M059J (cell line): ENCODE measurements around the gene RGL3. TPM values are rescaled to one million over a fixed set of nuclear protein-coding genes. Genes with fewer than 3 reads are reported as not detected.
"Not testable (repeated sequence)": the region's sequence is repeated elsewhere in the genome, so short reads cannot be mapped to it uniquely, and the experiment has no call there.

ENCODE experiments used
- DNase-seq: peaks from one replicate; pipeline ENCODE4 v3.0.0-alpha.2; 2012; ENCODE audit warnings: low read depth
- total RNA-seq: library from RNA; depleted of rRNA; stranded (reverse); fragments of >200 nt; shearing (Covaris generic); gene quantifications from 2 replicates; pipeline ENCODE4 v1.2.3, GENCODE V29; 2014; rRNA removed

RGL3 gene, protein sequence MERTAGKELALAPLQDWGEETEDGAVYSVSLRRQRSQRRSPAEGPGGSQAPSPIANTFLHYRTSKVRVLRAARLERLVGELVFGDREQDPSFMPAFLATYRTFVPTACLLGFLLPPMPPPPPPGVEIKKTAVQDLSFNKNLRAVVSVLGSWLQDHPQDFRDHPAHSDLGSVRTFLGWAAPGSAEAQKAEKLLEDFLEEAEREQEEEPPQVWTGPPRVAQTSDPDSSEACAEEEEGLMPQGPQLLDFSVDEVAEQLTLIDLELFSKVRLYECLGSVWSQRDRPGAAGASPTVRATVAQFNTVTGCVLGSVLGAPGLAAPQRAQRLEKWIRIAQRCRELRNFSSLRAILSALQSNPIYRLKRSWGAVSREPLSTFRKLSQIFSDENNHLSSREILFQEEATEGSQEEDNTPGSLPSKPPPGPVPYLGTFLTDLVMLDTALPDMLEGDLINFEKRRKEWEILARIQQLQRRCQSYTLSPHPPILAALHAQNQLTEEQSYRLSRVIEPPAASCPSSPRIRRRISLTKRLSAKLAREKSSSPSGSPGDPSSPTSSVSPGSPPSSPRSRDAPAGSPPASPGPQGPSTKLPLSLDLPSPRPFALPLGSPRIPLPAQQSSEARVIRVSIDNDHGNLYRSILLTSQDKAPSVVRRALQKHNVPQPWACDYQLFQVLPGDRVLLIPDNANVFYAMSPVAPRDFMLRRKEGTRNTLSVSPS
- total RNA-seq: 2.5 and 3.7 TPM in 2 replicates

DNA sequence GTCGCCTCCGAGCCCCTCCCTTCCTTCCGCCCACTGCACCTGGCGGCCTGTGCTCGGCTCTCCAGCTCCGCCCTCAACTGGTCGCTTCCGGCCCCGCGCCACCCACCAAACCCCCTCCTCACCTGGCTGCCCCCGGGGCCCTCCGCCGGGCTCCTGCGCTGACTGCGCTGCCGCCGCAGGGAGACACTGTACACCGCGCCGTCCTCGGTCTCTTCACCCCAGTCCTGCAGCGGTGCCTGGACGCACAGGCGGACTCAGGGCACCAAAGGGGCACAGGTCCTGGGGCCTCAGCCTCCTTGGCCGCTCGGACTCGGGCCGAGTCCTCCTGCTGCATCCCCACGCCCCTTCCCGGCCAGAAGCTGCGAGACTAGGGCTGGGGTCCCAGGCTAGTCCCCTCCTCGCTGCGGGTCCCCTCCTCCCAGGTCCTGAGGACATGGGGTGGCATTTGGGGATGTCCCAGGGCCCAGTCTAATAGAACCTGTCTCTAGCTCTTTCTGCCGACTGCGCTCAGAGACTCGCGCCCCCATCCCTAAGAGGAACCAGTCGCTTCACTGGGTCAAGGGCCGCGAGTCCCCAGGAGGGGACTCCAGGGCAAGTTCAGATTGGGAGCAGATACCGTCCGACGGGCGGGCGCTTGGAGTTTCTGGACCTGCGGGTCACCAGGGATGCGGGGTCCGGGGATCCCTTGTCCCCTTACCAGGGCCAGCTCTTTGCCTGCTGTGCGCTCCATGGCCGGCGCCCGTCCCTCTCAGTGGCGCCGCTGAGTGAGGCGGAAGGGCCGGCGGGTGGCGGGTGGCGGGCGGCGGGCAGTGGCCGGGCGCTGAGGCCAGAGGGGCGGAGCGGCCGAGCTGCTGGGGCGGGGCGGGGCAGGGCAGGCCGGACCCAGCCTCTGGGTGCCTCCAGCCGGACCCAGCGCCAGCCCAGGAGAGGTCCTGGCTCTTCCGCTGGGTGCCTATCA is at the start of gene RGL3:
Gene RGL3 (minus strand): TSS at position 766 of the 958 bp plus-strand sequence. CDS start 36 bp downstream, at position 730.
- DNase-seq: peak; percentile 49

GRCh38 chr19:11468266-11468845 is 49.2 kb upstream of the RGL3 start:
- DNase-seq: not testable (repeated sequence)

GRCh38 chr19:11465600-11465999 is 46.5 kb upstream of the RGL3 start:
- no peak for DNase-seq

DNA sequence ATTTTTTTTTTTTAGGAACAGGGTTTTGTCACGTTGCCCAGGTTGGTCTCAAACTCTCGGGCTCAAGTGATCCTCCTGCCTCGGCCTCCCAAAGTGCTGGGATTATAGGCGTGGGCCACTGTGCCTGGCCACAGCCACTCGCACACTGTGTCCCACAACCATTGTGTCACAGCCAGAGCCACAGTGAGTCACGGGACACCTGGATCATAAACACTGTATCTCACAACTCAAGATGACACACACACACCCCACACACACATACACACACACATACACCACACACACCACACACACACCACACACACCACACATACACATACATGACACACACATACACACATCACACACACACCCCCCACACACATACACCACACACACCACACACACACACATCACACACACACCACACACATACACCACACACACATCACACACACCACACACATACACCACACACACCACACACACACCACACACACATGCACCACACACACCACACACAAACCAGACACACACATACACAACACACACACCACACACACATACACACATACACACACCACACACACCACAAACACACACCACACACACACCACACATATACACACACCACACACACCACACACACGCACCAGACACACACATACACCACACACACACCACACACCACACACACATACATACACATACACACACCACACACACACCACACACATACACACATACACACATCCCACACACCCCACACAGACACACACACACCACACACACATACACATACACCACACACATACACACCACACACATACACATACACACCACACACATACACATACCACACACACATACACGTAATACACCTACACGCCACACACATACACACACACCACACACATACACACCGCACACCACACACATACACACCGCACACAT is 45.5 kb upstream of the RGL3 start:
- DNase-seq: no peak

DNA sequence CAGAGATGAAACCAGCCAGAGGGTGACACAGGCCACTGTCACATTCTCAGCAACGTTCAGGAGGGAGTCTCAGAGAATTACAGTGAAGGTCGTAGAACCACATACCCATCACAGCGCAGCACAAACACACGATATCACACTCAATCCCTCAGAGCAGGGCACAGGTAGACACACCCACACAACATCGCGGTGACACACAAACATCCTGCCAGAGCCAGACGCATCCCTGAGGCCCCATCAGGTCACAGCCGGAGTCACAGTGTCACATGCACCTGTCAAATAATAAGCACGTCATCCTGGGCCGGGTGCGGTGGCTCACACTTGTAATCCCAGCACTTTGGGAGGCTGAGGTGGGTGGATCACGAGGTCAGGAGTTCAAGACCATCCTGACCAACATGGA is 44.3 kb upstream of the RGL3 start:
- no peak for DNase-seq

DNA sequence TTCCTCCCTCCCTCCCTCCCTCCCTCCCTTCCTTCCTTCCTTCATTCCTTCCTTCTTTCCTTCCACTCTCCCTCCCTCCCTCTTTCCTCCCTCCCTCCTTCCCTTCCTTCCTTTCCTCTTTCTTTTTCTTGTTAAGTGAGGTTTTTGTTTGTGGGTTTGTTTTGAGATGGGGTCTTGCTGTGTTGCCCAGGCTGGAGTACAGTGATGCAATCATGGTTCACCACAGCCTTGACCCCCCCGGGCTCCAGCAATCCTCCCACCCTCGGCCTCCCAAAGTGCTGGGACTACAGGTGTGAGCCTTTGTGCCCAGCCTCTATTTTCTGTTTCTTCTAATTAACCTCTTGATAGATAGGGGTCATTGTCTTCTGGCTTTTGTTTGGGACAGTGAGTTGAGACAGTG is 42.3 kb upstream of the RGL3 start:
- no peak for DNase-seq

DNA sequence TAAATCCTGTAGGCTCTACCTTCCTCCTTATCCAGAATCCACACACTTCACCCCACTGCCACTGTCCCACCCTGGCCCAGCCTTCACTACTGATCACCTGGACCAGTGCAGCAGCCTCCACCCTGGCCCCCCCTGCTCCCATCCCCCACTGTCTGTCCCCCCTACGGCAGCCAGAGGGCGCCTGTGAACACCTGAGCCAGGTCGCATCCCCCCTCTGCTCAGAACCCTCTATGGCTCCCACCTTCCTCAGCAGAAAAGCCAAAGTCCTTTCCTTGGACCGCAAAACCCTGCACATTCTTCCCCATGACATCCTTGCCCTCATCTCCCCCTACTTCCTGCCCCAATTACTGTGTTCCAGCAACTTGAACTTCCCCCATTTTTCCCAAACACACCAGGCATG is 41.1 kb upstream of the RGL3 start:
- DNase-seq: no peak

- DNase-seq: not testable (repeated sequence)
Measured at GRCh38 chr19:11458912-11459311, 39.8 kb upstream of the RGL3 start.

GRCh38 chr19:11458236-11458900 is 39.3 kb upstream of the RGL3 start:
- no peak for DNase-seq

DNA sequence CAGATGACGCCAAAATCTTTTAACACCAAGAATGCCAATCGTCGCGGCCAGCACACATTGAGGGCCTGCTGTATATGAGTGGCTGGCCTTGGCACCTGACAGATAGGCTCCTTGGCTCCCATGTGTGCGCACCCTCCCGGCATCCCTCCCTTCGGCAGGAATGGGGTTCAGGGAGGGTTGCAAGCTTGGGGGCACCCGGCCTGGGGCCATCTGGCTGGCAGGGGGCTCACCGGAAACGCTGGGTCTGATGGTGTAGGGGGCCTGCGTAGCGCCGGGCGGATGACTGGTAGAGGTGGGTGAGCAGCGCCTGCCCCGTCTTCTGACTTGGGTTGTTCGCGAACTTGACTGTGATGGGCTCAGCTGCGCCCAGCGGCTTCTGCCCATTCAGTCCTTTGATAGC is 38.7 kb upstream of the RGL3 start:
- DNase-seq: no peak

DNA sequence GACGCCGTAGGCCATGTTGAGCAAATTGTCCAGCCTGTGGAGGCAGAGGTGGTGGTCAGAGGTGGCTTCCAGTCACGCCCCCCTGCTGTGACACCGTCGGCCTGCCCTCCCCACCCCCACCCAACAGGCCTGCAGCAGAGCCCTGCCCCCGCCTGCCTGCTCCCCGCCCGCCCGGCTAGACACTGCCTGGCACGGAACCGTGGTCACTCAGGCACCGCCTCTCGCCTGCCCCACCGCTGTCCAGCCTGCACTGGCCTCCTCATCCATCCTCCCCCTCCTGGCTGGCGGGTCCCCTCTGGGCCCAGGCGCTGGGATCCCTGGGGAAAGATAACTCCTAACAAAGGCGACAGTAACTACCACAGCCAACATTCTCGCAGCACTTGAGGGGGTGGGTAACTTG is 38.0 kb upstream of the RGL3 start:
- DNase-seq: no peak

DNA sequence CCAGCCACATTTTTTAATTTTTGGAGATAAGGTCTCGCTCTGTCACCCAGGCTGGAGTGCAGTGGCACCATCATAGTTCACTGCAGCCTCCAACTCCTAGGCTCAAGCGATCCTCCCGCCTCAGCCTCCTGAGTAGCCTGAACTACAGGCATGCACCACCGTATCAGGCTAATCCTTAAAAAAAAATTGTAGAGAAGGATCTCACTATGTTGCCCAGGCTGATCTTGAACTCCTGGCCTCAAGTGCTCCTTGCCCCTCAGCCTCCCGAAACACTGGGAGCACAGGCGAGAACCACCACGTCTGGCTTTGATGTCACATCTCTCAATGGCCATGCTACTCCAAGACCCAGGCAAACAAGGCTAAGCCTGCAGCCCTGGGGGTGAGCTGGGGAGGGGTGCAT is 37.5 kb upstream of the RGL3 start:
- no peak for DNase-seq

GRCh38 chr19:11455233-11455554 is 36.1 kb upstream of the RGL3 start:
- not testable (repeated sequence) for DNase-seq

DNA sequence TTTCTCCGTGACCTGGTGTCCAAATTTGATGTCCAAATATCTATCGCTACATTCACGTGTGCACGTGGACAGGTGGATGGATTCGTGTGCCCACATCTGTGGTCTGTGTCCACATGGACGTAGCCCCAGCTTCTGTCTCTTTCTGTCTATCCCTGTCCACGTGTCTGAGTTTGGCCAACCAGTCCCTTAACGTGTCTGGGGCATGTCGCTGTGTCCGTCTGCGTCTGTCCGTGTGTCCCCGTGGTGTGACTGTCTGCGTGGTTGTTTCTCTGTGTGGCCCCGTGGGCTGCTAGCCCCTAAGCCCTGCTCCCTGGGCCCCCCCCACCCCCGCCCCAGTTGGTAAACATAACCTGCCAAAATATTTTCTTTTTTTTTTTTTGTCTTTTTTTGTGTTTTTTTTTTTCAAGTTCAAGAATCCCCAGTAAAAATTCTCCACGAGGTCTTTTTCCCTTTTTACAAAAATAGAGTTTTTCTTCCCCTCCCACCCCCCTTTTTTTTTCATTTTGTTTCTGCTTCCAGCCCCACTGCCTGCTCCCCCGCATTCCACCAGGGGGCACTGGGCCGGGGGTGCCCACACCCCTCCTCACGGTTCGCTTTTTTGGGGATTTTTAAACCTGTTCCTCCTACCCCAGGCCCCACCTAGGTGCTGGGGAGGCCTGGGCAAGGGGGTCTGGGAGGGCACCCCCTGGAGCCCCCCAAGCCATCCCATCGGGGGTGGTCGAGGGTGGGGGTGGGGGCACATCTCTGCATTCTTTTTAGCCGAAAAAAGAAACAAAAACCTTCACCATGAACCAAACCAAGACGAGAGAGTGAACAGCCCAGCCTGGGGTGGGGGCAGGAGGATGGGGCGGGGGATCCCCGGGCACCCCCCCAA is 34.6 kb upstream of the RGL3 start:
- DNase-seq: no peak

DNA sequence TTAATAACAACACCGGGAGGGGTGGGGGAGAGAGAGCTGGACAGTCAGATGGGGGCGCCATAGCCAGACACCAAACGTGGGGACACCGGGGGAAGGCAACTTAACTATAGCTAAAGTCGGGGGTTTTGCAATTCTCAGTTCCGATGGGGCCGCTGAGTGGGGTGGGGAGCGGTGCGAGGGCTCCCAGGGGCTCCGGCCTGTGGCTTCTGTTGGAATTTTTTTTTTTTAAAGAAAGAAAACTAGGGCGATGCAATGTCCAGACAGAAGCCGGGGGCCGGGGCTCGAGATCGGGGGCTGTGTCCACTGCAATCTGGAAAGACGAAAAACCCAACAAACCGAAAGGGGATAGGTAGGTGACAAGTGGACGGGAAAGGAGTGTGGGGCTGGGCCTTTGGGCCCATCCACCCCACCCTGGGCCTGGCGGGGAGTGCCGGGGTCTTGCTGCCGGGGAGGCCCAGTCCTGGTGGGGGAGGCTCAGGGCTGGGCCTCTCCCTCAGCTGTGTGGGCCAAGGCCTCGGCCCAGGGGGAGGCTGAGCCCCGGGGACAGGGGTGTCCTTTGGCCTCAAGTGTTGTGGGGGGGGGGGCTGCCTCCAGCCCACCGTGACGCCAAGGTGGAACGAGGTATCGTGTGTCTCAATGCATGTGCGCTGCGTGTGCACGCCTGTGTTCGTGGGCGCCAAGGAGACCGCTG is 33.7 kb upstream of the RGL3 start:
- no peak for DNase-seq

GRCh38 chr19:11451871-11452619 is 32.9 kb upstream of the RGL3 start:
- DNase-seq: no peak

GRCh38 chr19:11451327-11451870 is 32.3 kb upstream of the RGL3 start:
- no peak for DNase-seq
